HG03460 (cell line): ENCODE measurements around the gene PIP5KL1.

Experiments
- ATAC-seq: cut with Tn5 transposase; IDR thresholded peaks from one replicate; pipeline ENCODE4 v1.9.1; 2021; ENCODE audit not compliant: unreplicated experiment

The PIP5KL1 gene, protein sequence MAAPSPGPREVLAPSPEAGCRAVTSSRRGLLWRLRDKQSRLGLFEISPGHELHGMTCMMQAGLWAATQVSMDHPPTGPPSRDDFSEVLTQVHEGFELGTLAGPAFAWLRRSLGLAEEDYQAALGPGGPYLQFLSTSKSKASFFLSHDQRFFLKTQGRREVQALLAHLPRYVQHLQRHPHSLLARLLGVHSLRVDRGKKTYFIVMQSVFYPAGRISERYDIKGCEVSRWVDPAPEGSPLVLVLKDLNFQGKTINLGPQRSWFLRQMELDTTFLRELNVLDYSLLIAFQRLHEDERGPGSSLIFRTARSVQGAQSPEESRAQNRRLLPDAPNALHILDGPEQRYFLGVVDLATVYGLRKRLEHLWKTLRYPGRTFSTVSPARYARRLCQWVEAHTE

DNA sequence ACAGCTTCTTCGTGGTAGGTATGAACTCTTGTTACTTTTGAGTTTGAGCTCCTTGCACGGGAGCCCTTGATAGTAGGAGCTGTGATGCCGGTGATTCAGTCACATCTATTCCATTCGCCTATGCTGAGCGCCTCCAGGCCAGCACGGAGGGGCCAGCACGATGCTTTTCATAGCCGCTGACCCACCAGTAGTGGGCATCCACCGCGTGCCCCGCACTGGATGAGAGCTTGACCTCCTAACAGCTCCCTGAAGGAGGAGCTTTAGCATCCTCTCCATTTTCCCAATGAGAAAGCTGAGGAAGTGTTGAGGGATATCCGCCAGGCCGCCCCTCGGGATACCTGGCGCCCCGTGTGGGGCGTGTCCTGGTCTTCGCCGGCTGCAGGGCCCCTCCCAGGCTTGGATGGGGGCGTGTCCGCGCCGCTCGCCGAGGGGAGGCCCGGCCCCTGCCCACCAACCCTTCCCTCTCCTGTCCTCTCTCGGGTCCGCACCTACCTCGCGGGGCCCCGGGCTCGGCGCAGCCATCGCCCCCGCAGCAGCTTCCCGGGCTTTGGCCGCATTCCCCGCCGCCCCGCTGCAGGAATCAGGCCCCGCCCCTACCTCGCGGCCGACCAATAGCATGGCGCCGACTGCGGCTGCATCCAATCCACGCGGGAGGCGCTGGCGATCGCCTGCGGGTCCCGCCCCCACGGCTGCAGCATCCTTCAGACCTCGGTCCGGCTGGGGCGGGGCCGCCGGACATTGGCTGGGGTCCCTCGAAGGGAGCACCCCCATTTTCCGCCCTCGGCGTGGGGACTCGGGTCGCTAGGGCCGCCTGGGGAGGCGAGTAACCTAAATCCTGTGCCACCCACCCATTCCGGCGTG is at the start of gene PIP5KL1:
Gene PIP5KL1, minus strand, starts transcription at position 547 of the 861 bp plus-strand sequence. Its CDS starts 25 bp downstream, at position 522.
- peak; percentile 81 for ATAC-seq

DNA sequence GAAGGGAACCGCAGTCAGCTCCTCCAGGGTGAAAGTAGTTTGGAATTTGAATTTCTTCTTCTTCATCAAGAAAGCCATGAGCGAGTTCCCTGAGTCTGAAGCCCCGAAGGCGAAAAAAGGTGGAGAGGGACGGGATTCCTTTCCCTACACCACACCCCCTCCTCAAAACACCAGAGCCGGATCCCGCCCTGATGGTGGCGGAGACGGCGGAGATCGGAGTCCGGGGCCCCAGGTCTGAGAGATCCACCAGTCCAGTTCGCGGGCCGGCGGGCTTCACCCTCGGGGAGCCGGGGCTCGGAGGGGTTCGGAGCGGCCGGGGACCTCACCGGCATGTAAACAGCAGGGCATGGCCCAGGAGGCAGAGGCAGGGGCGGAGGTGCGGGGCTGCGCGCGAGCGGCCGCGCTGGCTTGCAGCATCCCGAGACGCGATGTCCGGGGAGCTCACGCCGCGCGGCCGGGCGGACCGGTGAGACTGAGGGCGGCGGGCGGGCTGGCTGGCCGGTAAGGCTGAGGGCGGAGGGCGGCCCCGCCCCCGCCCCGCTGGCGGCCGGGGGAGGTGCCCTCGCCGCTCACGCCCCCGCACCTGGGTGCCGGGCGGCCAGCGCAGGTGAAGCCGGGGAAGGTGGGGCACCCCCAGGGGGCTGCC is 49.6 kb upstream of the PIP5KL1 start:
- ATAC-seq = peak; percentile 29

DNA sequence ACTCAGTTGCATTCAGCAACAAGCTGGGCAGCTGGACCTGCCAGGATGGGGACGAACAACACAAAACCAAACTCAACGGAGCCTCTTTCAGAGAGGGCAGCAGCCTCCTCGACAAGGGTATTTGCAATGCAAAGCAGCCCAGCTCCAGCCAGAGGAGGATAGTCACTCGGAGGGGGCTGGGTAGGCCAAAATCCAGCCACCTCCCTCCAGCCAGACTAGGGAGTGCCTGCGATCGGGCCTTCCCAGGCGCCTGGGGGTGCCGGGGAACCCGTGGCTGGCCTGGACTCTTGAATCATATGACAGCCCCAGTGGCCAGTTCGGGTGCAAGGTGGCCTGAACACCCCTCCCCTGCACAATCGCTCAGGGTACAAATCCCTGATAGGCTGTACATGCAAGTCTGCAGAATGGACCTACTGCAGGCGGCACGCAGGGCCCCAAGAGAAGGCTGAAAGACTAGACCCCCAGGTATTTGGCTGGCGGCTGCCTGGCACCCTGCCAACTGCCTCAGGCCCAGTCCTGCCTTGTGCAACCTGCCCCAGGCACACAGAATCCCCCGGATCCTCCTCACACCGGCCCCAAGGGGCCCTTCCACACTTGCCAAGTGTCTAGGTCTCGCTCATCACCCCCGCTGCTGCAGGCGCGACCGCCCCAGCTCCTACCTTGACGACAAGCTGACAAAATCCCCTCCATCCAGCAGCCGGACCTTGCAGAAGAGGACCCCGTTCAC is 48.9 kb upstream of the PIP5KL1 start:
- no peak for ATAC-seq

DNA sequence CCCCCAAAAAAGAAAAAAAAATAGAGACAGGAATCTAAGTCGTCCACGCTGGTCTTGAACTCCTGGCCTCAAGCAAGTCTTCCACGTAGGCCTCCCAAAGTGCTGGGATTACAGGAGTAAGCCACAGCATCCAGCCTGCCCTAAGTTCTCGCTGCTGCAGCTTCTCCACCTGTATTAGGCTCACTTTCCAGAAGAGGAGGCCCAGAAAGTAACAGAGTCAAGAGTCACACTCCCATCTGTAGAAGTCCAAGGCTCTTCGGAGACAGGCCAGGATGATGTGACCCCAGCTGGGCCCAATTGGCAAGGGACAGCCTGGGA is 48.4 kb upstream of the PIP5KL1 start:
- no peak for ATAC-seq

DNA sequence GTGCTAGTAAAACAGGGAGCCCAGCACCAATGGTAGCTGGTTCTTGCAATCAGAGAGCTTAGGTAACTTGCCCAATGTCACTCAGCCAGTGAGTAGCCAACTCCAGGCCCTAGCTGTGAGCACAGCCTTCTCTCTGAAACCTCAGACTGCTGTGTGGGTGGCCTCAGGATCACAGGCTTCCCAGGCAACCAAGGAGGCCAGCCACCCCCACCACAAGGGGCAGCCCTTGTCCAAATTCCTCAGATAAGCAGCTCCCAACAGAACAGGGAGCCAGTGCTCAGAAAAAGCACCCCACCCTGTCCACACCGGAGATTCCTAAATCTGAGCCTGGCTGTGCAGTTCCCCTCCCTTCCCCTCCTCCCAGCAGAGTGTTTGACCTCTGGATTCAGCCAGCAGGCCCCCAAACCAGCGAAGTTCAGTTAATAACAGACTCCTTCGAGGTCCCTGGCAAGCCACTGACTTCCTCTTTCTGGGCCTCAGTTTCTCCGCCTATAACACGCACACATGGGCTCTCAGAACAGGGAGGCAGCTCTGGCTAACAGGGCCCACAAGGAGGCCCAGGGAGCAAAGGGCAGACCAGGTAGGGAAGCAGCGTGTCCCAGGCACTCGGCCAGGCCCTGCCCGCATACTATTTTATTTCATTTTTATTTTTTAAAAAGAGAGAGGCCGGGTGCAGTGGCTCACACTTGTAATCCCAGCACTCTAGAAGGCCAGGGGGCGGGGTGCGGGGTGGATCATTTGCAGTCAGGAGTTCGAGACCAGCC is 47.5 kb upstream of the PIP5KL1 start:
- ATAC-seq = no peak

DNA sequence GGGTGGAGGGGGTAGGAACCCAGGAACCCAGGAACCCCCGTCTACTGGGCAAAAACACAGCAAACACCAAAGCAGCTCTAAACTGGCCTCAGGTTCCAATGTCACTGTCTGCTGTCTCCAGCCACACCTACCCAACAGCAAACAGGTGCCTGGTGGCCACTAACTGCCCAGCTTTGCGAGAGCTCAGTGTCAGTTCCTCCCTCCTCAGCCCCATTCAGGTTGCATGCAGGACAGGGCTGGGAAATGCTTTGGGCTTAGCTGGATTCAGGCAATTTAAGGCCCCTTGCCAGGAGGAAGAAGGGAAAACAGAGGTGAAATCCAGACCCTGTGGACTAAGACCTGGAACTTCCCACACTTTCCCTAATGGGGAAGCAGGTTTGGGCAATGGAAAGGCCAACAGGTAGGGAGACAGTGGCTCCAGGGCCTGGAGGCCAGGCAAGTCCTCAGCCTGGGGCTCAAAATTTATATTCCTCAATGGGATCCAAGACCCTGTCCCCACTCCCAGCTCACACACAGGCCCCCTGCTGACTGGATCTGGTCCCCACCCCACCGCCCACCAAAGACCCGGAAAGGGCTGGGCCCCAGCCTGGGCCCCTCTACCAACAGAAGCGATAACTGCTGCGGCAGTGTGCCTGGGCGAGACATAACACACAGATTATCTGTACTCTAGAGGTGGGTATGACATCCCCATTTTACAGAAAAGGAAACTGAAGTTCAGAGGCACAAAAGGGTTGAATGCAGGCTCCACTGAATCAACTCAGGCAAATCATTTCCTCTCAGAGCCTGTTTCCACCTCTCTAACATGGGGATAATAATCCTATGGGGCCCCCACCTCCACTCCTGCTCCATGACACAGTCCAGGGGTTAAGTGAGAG is 46.7 kb upstream of the PIP5KL1 start:
- no peak for ATAC-seq

DNA sequence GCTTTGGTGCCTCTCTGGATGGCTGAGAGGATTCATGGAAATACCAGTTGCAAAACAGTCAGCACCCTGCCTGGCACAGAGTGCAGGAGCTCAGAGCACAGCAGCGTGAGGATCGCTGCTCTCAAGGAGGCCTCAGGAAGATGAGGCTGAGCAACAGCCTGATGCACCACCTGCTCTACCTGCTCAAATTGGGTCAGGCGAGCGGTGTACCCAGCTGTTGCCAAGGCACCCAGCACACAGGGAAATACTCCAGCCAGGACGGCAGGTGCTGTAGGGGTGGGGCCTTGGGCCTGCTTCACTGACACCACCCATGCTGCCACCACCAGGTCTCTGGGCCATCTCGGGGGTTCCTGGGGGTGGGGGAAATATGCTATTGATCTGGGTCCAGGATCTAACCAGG is 45.9 kb upstream of the PIP5KL1 start:
- ATAC-seq = no peak

DNA sequence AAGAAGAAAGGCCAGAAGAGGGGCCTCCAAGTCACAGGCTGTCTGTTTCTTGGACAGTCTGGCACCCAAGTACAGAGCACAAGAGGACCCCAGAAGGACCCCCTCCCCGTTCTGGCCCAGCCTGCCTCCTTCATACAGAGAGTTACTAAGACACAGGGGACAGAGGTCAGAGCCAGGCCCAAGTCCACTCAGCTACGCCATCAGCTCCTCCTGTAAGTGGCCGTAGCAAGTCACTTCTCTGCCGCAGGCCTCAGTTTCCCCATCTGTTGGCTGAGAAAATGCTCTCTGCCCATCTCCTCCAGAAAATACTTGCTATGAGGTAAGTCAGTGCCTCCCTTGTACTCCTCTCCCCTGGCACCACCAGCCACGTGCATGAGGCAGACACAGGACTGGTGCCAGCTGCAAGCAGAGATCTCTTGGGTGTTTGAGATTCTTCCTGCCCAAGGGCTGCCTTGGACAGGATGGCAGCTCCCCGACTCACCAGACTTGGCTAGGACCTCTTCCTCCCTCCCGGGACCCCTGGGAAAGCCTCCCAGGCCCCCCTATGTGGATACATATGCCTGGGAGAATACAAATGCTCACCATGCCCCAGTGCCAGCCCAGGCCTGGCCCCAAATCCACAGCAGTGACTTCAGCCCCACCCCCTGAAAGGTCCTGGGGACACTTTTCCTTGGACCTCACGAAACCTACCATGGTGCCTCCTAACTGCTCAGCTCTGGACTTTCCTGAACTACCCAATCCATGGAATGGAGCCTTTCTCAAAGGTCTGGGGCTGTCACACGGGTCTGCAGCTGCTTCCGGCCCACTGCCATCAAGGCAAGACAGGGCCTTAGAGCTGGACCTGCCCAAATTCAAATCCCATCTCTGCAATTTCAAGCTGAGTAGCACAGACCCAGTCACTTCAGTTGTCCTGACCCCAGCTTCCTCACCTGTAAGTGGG is 45.1 kb upstream of the PIP5KL1 start:
- no peak for ATAC-seq

DNA sequence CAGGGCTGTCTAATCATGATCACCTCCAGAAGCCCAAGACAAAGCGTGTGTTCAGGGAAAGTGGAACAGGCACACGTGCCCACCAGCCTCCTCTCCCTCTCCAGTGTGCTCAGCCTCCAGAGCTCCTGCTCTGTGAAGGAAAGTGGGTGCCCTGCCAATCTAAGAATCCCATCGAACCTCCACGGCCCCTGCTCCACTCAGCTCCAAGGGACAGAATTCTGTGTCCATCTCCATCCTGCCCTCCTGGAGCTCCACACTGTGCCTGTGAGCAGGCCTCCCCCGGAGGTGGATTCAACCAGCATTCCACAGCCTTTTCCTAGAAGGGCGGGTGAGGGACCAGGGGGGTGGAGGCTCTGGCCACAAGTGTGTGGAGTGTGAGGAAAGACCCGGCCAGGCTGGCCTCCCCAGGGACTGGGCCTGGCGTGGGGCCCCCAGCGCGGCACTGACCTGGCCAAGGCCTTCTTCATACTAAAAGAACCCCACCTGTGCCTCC is 44.2 kb upstream of the PIP5KL1 start:
- ATAC-seq = no peak

DNA sequence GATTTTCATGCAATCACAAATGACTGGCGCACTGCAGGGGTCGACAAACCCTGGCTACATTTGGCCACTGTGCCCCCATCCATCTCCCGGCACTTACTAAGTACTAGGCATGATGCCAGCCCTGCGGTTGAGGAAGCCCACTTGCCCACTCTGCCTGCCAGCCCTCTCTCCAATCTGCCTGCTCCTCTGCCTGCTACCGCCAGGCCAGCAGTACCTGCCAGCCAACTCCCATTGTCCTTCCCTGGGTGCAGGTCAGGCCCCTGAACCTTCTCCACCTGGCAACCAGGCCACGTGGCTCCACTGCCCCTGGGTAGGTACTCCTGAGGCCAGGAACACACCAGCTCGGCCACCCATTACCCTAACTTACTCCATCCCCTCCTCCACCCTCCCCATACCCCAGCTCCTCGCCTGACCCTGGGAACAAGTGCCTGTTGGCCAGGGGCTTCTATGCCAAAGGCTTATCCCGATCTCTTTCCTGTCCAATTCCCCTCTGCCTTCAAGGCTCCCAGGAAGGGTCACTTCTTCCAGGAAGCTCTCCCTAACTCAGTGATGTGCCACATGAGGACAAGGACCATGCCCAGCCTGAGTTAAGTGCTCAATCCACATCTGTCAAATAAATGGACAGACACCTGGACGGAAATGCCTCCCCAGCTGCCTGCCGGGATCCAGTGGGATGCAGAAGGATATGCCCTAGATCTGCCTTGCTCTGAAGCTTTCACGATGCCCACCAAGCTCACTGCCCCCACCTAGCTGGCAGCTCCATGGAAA is 43.6 kb upstream of the PIP5KL1 start:
- no peak for ATAC-seq

DNA sequence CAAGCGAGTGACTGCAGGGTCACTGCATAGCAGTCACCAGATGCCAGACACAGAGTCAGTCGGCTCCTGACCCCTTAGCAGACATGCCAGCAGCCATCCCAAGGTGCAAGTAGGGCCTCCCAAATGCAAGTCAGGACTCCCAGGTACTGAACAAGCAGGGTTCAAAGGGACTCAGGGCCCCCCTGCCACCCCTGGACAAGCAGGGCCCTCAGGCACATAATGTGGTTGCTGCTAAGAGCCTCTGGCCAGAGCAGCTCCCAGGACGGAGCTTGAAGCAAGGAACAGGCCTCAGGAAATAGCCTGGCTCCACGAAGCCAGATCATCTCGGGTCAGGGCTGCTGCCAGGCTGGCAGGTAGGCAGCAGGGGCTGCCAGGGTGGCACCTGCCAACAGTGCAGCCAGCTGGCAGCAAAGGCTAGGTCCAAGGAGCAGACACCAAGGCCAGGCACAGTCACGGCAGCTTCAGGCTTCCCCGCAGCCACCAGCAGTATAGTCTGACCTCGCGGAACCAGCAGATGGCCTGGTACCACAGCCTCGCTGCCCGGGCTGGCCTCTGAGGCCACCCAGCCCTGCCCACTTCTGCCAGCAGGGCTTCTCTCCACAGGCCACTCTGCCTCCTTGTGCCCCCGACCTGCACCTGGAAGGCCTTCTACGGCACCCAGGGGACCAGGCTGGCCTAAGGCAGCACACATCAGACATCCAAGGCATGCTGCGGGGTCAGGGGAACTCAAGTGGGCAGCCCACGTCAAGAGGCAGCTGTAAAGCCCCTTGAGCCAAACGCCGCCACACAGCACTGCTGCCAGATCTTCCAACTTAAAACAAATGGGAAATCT is 42.8 kb upstream of the PIP5KL1 start:
- ATAC-seq = no peak

DNA sequence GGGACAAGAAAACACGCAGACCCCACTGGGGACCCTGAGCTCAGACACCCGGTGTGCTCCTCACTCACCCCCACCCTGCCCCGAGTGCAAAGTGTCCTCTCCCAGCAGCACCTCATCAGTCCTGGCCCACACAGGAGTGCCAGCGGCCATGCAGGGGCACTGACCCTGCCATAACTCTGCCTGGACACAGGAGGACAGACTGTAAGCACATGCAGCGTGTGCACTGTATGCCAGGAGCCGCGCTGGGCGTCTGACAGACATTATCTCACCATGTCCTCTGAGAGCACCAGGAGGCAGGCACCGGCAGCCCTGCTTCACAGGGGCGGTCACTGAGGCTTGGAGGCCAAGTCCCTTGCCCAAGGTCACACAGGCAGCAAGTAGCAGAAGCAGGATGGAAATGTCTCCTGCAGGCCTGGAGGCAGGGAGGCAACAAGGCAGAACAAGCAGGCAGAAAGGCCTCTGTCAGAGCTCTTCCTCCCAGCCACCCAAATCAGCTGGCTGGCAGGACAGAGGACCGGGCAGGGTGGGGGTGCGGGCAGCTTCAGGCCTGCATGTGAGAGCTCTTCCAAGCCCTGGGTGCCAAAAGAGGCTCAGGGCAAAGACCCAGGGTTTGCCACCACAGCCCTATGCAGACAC is 41.8 kb upstream of the PIP5KL1 start:
- ATAC-seq = no peak

DNA sequence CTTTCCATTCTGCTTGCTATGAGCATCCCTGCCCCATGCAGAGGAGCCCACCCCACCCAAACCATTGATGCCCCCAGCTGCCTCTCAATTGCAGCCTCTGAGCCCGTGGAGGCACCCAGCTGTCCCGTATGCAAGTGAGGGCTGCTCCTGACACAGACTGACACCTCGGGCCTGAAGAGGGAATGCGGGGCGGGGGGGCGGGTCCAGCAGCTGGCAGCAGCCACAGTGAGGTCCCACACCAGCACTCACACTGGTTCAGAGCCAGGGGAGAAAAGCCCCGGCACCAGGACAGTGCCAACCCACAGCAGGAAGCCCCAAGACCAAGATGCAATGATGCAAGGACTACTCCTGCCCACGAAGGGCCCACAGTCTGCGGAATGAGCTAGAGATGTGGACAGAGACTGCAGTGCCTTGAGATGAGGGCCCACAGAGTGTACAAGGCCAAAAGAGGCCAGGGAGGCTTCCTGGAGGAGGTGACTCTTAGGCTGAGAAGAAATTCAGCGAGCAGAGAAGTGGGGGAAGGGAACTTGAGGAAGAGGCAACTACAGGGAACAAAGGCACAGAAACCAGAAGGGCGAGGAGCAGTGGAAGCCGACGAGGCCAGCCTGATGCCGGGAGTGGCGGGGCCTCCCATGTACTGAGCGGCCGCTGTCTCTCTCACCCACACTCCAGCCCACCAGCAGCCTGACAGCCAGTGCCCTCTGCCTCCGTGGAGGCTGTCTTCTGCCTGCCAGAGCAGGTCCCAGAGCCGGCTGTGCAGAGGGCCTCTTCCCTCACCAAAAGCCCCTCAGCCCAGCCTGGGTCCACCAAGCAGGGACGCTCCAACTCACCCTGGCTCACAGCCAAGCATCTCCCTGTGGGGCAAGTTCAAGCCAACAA is 41.0 kb upstream of the PIP5KL1 start:
- no peak for ATAC-seq

DNA sequence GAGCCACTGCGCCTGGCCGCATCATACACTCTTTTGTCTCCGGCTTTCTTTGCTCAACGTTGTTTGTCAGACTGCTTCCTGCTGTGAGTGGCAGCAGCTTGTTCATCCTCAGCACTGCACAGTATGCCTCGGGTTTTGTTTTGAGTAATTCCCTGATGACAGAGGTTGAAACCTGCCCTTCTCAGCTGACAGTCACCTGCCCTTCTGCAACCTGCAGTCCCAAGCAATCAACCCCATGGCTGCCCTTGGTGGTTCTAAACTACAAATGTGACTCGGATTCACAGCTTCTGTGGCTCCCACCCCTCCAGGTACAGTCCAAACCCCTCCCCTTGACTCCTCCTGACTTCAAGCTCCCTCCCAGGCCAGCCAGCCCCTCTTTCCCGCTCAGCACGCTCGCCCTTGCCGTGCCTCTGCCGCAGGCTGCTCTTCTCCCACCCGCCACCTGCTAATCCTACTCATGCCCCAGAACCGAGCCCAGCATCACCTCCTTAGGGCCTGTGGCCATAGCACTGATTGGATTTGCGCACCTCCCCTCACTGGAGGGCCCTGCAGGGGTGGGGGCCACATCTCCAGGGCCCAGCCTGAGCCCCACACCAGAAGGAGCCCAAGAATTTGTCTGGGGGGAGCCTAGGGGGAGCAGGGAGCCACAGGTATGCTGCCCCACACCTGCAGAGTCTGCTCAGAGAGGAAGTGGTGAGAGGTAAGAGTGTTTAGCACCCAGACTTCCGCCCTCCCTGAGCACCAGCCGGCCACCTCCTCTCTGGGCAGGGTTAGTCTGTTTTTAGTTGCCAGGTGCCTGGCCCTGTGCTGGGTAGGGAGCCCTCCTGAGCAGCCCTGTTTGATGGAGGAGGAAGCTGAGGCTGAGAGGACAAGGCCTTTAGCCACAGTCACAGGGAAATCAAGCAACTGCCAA is 40.1 kb upstream of the PIP5KL1 start:
- peak; percentile 74 for ATAC-seq
